A549 (cell line): ENCODE data around the gene STK17A.

Experiments
- CEBPB ChIP-seq, 2 experiments: fragments of >200 bp in 1 of 2; sonication (Bioruptor Twin) in 1 of 2; formaldehyde crosslinking in 1 of 2; IDR thresholded peaks; 2 replicates each; pipeline ENCODE4 v1.6.1; 2012 to 2016
- HOXA7 ChIP-seq: fragments of 250-450 bp; sonication (Bioruptor Pico); IDR thresholded peaks from 2 replicates; pipeline ENCODE4 v1.5.0; 2020; ENCODE audit warnings: mild to moderate bottlenecking, moderate library complexity
- HOXB5 ChIP-seq: fragments of 250-450 bp; sonication (Bioruptor Pico); IDR thresholded peaks from 2 replicates; pipeline ENCODE4 v1.5.0; 2020; ENCODE audit warnings: mild to moderate bottlenecking, moderate library complexity
- JUN ChIP-seq, 2 experiments: fragments of >200 bp; sonication (Bioruptor Twin); formaldehyde crosslinking; IDR thresholded peaks; 2 replicates in 1 of 2; 3 replicates in 1 of 2; pipeline ENCODE4 v1.6.1; 2016 to 2017
- MAZ ChIP-seq: fragments of 150-350 bp; IDR thresholded peaks from 2 replicates; pipeline ENCODE4 v1.6.1; 2014; ENCODE audit warnings: antibody characterized with exemption, low read depth, low read length, borderline replicate concordance
- PHF8 ChIP-seq: fragments of 200-600 bp; sonication (generic); IDR thresholded peaks from 2 replicates; pipeline ENCODE4 v1.6.1; 2016; ENCODE audit warnings: low read depth, mild to moderate bottlenecking, antibody characterized with exemption, moderate library complexity, borderline replicate concordance
- RAD21 ChIP-seq, 2 experiments: fragments of >200 bp in 1 of 2; sonication (Bioruptor Twin) in 1 of 2; formaldehyde crosslinking in 1 of 2; IDR thresholded peaks in 1 of 2; conservative IDR thresholded peaks in 1 of 2; 2 replicates in 1 of 2; 3 replicates in 1 of 2; pipeline ENCODE4 v1.6.1; 2012 to 2018; ENCODE audit warnings: inconsistent platforms in 1 of 2
- RCOR1 ChIP-seq: fragments of 150-350 bp; IDR thresholded peaks from 2 replicates; pipeline ENCODE4 v1.6.1; 2014; ENCODE audit warnings: antibody characterized with exemption, low read length, low read depth
- RFX5 ChIP-seq: fragments of 450-650 bp; IDR thresholded peaks from 2 replicates; pipeline ENCODE4 v1.7.1; 2014; ENCODE audit warnings: antibody characterized with exemption, mild to moderate bottlenecking, moderate library complexity
- SREBF2 ChIP-seq: fragments of 450-650 bp; IDR thresholded peaks from 2 replicates; pipeline ENCODE4 v1.6.1; 2014; ENCODE audit warnings: mild to moderate bottlenecking, moderate library complexity
- ZFP36 ChIP-seq: fragments of 450-650 bp; IDR thresholded peaks from 2 replicates; pipeline ENCODE4 v1.6.1; 2014; ENCODE audit warnings: borderline replicate concordance; ENCODE audit not compliant: partially characterized antibody
- TF ChIP-seq, protein P1 (sequence below): fragments of >200 bp; sonication (Bioruptor Twin); formaldehyde crosslinking; IDR thresholded peaks from 3 replicates; pipeline ENCODE4 v1.5.1; 2016
- TF ChIP-seq, protein P2 (sequence below): IDR thresholded peaks from 2 replicates; pipeline ENCODE4 v1.6.1; 2012
- TF ChIP-seq, protein P3 (sequence below): fragments of 200-600 bp; sonication (generic); IDR thresholded peaks from 2 replicates; pipeline ENCODE4 v1.6.1; 2016; ENCODE audit warnings: antibody characterized with exemption, mild to moderate bottlenecking, moderate library complexity

DNA sequence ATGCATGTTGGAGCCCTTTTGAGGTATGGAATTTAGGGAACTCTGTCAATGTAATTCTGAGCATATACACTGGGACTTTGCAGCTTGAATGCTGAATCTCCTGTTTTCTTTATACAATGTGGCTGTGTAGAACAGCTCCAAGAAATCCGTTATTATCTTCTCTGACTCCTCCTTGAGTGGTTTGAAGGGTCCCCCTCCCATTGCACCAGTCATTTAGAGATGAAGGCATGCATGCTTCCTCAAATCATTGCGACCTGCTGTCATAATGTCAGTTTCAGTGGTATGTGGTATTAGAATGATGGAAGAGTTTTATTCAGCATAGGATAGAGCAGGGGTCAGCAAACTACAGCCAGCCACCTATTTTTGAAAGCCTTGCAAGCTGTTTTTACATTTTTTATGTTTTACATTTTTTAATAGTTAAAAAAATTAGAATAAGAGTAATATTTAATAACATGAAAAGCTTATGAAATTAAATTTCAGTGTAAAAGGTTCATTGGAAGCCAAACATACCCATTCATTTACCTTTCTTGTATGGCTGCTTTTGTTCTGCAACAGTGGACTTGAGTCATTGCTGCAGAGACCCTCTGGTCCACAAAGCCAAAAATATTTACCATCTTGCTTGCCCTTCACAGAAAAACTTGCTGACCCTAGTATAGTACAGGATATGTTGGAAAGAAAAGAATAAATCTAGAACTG lies 8.1 kb downstream of the STK17A start:
- TF ChIP-seq MAZ (no peak), HOXB5 (CRISPR knock-in tag) (no peak), RAD21 (conservative IDR thresholded peaks at IDR 0.05 in 1 of 2, IDR thresholded peaks at IDR 0.05 in 1 of 2) (no peak), HOXA7 (CRISPR knock-in tag) (no peak), RCOR1 (no peak), SREBF2 (no peak), ZFP36 (no peak), CEBPB (IDR thresholded peaks at IDR 0.05) (no peak), RFX5 (no peak), PHF8 (no peak), JUN (IDR thresholded peaks at IDR 0.05) (no peak)
- TF ChIP-seq, protein P1, sequence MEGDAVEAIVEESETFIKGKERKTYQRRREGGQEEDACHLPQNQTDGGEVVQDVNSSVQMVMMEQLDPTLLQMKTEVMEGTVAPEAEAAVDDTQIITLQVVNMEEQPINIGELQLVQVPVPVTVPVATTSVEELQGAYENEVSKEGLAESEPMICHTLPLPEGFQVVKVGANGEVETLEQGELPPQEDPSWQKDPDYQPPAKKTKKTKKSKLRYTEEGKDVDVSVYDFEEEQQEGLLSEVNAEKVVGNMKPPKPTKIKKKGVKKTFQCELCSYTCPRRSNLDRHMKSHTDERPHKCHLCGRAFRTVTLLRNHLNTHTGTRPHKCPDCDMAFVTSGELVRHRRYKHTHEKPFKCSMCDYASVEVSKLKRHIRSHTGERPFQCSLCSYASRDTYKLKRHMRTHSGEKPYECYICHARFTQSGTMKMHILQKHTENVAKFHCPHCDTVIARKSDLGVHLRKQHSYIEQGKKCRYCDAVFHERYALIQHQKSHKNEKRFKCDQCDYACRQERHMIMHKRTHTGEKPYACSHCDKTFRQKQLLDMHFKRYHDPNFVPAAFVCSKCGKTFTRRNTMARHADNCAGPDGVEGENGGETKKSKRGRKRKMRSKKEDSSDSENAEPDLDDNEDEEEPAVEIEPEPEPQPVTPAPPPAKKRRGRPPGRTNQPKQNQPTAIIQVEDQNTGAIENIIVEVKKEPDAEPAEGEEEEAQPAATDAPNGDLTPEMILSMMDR = no peak
- TF ChIP-seq, protein P2, sequence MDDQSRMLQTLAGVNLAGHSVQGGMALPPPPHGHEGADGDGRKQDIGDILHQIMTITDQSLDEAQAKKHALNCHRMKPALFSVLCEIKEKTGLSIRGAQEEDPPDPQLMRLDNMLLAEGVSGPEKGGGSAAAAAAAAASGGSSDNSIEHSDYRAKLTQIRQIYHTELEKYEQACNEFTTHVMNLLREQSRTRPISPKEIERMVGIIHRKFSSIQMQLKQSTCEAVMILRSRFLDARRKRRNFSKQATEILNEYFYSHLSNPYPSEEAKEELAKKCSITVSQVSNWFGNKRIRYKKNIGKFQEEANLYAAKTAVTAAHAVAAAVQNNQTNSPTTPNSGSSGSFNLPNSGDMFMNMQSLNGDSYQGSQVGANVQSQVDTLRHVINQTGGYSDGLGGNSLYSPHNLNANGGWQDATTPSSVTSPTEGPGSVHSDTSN = no peak
- TF ChIP-seq, protein P3, sequence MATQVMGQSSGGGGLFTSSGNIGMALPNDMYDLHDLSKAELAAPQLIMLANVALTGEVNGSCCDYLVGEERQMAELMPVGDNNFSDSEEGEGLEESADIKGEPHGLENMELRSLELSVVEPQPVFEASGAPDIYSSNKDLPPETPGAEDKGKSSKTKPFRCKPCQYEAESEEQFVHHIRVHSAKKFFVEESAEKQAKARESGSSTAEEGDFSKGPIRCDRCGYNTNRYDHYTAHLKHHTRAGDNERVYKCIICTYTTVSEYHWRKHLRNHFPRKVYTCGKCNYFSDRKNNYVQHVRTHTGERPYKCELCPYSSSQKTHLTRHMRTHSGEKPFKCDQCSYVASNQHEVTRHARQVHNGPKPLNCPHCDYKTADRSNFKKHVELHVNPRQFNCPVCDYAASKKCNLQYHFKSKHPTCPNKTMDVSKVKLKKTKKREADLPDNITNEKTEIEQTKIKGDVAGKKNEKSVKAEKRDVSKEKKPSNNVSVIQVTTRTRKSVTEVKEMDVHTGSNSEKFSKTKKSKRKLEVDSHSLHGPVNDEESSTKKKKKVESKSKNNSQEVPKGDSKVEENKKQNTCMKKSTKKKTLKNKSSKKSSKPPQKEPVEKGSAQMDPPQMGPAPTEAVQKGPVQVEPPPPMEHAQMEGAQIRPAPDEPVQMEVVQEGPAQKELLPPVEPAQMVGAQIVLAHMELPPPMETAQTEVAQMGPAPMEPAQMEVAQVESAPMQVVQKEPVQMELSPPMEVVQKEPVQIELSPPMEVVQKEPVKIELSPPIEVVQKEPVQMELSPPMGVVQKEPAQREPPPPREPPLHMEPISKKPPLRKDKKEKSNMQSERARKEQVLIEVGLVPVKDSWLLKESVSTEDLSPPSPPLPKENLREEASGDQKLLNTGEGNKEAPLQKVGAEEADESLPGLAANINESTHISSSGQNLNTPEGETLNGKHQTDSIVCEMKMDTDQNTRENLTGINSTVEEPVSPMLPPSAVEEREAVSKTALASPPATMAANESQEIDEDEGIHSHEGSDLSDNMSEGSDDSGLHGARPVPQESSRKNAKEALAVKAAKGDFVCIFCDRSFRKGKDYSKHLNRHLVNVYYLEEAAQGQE = no peak
